Medulla oblongata (tissue), 1 donor: ENCODE results near the gene UGT1A1.

Experiments
- DNase-seq: peaks from one replicate; pipeline ENCODE4 v3.0.0-alpha.2; 2015; ENCODE audit errors: extremely low spot score

The UGT1A1 gene

GRCh38 chr2:233796254-233796653 lies 36.2 kb downstream of the UGT1A1 start:
- no peak for DNase-seq

DNA sequence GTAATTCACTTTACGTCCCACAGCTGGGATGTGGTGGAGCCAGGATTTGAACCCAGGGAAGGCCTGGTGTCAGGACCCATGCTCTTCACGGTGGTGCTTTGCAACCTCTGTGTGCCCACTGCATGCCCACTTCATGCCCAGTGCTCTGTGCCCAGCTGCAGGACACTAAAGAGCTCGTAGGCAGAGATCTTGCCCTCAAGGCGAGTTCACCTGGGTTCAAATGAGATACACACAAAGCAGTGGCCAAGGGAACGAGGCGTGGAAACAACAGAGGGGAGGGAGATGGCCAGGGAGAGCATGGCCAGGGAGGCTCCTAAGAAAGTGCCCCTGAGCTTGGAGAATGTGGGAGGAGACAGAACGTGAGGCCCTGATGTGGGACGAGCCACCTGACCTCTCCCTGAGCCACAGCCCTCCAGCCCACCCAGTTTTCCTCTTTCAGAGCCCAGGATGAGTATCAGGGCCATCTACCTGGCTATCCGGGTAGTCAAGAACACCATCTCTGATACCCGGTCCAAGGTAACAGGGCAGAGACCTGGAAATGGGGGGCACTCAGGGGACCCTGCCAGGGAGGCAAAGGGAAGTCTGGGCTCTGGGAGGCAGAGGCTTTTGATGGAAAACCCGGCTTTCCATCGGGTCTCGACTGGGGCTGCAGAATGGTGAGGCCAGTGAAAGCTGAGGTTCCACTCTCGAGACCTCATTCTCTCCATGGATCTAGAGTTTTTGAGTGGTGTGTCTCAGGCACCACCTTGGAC lies 38.4 kb downstream of the UGT1A1 start:
- DNase-seq: no peak

DNA sequence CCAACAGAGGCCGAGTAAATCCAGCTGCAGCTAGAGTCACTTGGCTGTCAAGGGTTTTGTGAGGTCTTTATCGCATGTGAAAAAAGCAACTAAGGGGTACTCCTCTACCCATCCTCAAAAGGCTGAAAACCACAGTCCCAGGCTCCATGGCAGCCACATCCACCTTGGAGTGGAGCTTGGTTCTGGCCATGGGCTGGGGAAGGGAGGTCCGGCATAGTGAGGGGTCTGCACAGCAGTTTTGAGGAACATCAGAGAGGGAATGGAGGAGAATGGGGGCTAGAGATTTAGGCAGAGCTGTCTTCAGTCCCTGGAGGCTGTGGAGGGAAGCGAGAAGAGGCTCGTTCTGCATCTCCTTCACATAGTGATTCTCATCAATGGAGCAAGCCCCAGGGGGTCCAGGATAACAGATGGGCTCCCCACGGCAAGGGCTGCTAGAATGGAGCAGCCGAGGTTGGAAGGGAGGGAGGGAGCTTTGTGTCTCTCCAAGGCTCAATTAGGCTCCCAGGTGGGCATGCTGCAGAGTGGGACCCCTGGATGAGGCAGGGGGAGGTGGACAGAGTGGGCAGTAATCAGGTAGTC lies 39.1 kb downstream of the UGT1A1 start:
- DNase-seq: no peak

DNA sequence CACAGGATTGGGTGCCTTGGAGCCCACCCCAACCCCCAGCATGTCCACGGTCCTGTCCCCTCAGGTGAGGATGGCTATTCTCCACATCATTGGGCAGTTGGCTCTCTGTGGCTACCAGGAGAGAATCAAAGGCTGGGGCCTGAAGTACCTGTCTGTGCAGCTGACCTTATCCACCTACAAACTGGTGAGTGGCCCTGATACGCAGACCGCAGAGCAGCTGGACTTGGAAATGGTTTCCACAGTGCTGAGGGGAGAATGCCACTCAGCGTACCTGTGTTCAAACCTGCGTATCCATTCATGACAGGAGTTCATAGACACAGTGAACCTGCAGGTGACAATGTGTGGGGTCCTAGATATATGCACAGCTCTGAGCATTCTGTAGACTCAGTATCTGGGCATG lies 39.6 kb downstream of the UGT1A1 start:
- no peak for DNase-seq

DNA sequence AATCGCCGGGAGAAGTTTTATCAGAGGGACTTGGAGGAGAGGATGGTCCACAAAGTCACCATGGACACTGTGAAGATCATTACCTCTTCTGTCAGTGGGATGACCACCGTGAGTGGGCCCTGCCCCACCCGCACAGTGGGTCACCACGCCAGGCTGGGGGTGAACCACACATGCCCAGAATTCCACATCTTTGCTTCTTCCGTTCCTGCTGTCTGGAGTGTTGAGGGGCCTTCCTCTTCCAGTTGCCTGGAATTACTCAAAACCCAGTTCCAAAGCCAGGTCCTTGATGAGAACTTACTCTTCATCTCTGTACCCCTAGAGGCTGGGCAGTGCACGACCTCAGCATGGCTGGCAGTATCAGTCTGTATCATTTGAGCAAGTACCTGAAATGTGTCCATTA lies 40.1 kb downstream of the UGT1A1 start:
- no peak for DNase-seq

- no peak for DNase-seq
Measured at GRCh38 chr2:233801357-233802131, 41.5 kb downstream of the UGT1A1 start.

GRCh38 chr2:233802132-233802815 lies 42.2 kb downstream of the UGT1A1 start:
- DNase-seq: no peak

DNA sequence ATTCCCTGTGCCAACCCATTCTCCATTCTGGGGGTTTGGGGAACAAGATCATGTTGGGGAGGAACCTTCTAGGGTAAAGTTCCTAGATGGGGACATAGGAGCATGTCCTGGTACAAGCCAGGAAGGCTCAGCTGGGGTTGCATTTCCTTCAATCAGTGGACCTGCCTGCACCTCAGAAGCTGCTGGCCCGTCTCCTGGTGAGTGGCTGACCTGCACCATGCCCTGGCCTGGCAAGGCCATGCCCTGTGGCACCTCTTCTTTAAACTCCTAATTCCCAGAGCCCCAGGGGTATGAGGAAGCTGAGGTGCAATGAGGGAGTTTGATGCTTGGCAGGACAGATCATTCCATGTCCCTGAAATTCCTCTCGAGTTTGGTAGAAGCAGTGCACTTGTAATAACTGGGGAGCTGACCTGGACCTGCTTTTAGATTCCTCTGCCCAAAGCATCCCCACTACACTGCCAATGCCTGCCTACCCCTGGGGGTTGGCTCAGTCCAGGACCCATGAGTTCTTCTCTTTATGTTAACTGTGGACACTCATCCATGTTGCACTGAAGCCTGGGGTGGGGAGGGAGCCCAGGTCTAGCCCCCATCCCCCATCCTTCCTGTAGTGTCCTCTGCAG lies 43.3 kb downstream of the UGT1A1 start:
- no peak for DNase-seq

DNA sequence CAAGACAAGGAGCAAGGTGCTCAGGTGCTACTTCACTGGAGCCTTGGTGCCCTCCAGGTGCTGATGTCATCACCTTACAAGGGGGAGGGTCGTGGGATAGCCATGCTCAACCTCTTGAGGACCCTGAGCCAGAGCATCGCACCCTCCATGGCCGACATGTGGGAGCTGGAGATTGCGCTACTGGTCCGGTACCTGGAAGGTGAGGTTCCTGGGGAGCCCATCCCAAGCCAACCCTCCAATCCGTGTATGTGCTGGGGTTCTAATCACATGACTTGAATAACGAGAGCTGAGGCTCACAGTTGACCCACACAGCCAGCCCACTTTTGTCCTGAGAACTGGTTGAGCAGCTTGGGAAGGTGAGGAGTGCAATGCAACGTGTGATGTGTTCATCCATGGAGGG lies 43.9 kb downstream of the UGT1A1 start:
- DNase-seq: no peak

- DNase-seq: no peak
Measured at GRCh38 chr2:233807215-233807865, 47.3 kb downstream of the UGT1A1 start.

GRCh38 chr2:233807966-233808935 lies 48.2 kb downstream of the UGT1A1 start:
- no peak for DNase-seq

GRCh38 chr2:233810385-233810784 lies 50.3 kb downstream of the UGT1A1 start:
- DNase-seq: no peak

DNA sequence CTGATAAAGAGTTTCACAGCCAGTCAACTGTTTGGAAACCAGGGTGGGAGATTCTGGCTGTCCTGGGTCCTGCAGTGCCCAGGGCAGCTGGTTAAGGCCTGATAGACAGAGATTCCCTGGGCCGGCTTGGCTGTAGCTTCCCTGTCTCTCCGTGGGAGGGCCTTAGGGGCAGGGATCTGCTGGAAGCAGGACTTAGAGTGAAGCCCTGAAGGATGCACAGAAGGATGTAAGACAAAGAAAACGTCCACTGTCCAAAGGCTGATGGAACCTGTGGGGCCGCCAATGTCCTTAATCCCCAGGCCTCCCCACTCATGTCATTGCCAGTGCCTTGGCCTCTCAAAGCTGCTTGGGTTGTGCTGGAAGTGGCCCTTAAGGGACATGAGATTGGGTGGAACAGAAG lies 51.0 kb downstream of the UGT1A1 start:
- DNase-seq: no peak

- DNase-seq: no peak
Measured at GRCh38 chr2:233811732-233812131, 51.7 kb downstream of the UGT1A1 start.

GRCh38 chr2:233813236-233814055 lies 53.4 kb downstream of the UGT1A1 start:
- DNase-seq: no peak

- no peak for DNase-seq
Measured at GRCh38 chr2:233814056-233814835, 54.2 kb downstream of the UGT1A1 start.

DNA sequence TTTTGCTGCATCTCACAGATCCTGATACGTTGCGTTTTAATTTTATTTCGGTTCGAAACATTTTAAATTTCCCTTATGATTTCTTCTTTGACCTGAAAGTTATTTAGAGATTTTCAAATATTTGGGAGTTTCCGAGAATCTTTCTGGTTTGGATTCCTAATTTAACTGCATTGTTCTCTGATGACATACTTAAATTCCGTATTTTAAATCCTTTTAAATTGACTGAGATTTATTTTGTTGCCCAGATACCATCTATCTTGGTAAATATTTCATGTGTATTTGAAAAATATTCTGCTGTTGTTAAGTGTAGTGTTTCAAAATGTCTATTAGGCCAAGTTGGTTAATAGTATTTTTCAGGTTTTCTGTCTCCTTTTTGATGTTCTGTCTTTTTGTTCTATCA lies 55.8 kb downstream of the UGT1A1 start:
- no peak for DNase-seq

DNA sequence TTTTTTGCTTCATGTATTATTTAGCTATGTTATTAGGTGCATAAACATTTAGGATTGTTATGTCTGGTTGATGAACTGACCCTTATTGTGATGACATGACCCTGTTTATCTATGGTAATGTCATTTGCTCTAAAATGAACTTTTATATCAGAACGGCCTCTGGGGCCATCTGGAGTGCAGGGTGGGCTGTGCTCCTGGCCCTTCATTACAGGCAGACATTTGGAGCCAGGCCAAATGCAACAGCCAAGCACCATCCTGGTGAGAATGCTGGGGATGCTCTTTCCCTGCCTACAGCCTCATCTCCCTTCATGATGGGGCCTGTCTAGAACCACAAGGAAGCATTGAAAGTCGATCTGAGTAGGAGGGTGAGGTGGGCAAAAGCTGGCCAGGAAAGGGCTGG lies 56.3 kb downstream of the UGT1A1 start:
- DNase-seq: no peak

DNA sequence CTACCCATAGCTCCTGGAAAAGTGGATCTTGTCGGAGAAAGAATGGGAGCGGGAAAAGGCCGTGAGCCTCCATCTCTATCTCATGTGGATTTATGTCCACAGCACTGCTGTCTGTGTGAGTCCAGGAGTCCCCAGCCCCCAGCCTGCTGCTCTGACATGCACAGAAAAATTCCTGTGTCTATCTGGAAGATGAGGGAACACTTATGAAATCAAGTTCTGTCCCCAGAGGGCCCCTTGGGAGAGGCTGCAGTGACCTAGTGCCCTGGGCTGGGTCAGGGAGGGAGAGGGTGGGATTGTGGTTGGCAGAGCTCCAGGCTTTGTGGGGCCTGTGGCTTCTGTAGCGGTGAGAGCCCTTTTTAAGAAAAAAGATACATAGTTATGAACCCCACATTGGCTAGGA lies 56.7 kb downstream of the UGT1A1 start:
- no peak for DNase-seq
